SK-N-SH (cell line): ENCODE measurements around the gene KRTAP21-3. TPM values are rescaled to one million over a fixed set of nuclear protein-coding genes. Genes with fewer than 3 reads are reported as not detected.

ENCODE experiments used
- CTCF ChIA-PET: fragments of 300-600, 350-600 bp; formaldehyde crosslinking; extraction: SDS; loops from one replicate; lab custom pipeline; 2021; lab: Yijun Ruan, JAX
- POLR2A ChIA-PET: fragments of 350-600 bp; sonication (Branson Sonifier 250); formaldehyde crosslinking; extraction: SDS; loops from one replicate; lab custom pipeline; 2020; ENCODE audit warnings: antibody characterized with exemption, inconsistent platforms; lab: Yijun Ruan, JAX
- DNase-seq: peaks from one replicate; pipeline ENCODE4 v3.0.0; 2012
- H2AFZ ChIP-seq: fragments of 200-600 bp; sonication (generic); 2 replicates; pipeline ENCODE4 v1.8.1; 2016; ENCODE audit warnings: antibody characterized with exemption, mild to moderate bottlenecking, low read depth
- H3F3A ChIP-seq: fragments of 200-600 bp; sonication (generic); replicated peaks from 2 replicates; pipeline ENCODE3; 2016; ENCODE audit warnings: antibody characterized with exemption, mild to moderate bottlenecking; ENCODE audit not compliant: insufficient read depth
- H3K27ac ChIP-seq, 2 experiments: fragments of 200-500 bp in 1 of 2; fragments of 200-600 bp in 1 of 2; sonication (Bioruptor generic) in 1 of 2; sonication (generic), shearing (Covaris generic) in 1 of 2; 2 replicates each; pipeline versions ENCODE4 v1.5.1 to v1.6.1; 2014 to 2016; ENCODE audit warnings: low read depth in 2 of 2, inconsistent platforms in 1 of 2, low read length in 1 of 2, mild to moderate bottlenecking in 1 of 2, mixed read lengths in 1 of 2
- H3K27me3 ChIP-seq: fragments of 200-600 bp; sonication (generic), shearing (Covaris generic); 2 replicates; pipeline ENCODE4 v1.6.1; 2016; ENCODE audit warnings: mixed run types; ENCODE audit not compliant: insufficient read depth
- H3K36me3 ChIP-seq, 2 experiments: fragments of 200-500 bp in 1 of 2; fragments of 200-600 bp in 1 of 2; sonication (Bioruptor generic) in 1 of 2; sonication (generic) in 1 of 2; replicated peaks in 1 of 2; 2 replicates each; pipeline versions ENCODE3 to v1.5.1; 2014 to 2016; ENCODE audit warnings: low read length in 1 of 2, mild to moderate bottlenecking in 1 of 2; ENCODE audit not compliant: insufficient read depth in 2 of 2, control insufficient read depth in 1 of 2
- H3K4me1 ChIP-seq, 2 experiments: fragments of 200-500 bp in 1 of 2; fragments of 200-600 bp in 1 of 2; sonication (Bioruptor generic) in 1 of 2; sonication (generic), shearing (Covaris generic) in 1 of 2; 2 replicates each; pipeline versions ENCODE4 v1.5.1 to v1.6.1; 2014 to 2016; ENCODE audit warnings: low read depth in 1 of 2, low read length in 1 of 2, mixed run types in 1 of 2; ENCODE audit not compliant: insufficient read depth in 2 of 2, control insufficient read depth in 1 of 2
- H3K4me2 ChIP-seq: fragments of 200-600 bp; sonication (generic), shearing (Covaris generic); 2 replicates; pipeline ENCODE4 v1.6.1; 2017; ENCODE audit warnings: mixed run types
- H3K4me3 ChIP-seq, 2 experiments: fragments of 200-500 bp in 1 of 2; fragments of 200-600 bp in 1 of 2; sonication (Bioruptor generic) in 1 of 2; sonication (generic), shearing (Covaris generic) in 1 of 2; 2 replicates each; pipeline versions ENCODE4 v1.5.1 to v1.8.1; 2014 to 2016; ENCODE audit warnings: low read depth in 2 of 2, inconsistent platforms in 1 of 2, low read length in 1 of 2, mild to moderate bottlenecking in 1 of 2, mixed read lengths in 1 of 2, moderate library complexity in 1 of 2
- H3K79me2 ChIP-seq: fragments of 200-600 bp; sonication (generic); 2 replicates; pipeline ENCODE4 v1.8.1; 2017; ENCODE audit warnings: mild to moderate bottlenecking; ENCODE audit not compliant: insufficient read depth
- H3K9ac ChIP-seq: fragments of 200-600 bp; sonication (generic); 2 replicates; pipeline ENCODE4 v1.6.1; 2017; ENCODE audit warnings: mixed run types
- H3K9me2 ChIP-seq: fragments of 200-600 bp; sonication (generic); 2 replicates; pipeline ENCODE4 v1.6.1; 2017; ENCODE audit warnings: mixed run types
- H3K9me3 ChIP-seq: fragments of 200-600 bp; sonication (generic); 2 replicates; pipeline ENCODE4 v1.6.1; 2017; ENCODE audit warnings: mixed run types, mild to moderate bottlenecking, moderate library complexity
- H4K20me1 ChIP-seq: fragments of 200-600 bp; sonication (generic); 2 replicates; pipeline ENCODE4 v1.6.1; 2017; ENCODE audit warnings: mild to moderate bottlenecking, mixed run types; ENCODE audit not compliant: insufficient read depth
- CHD2 ChIP-seq: fragments of 150-350 bp; IDR thresholded peaks from 2 replicates; pipeline ENCODE4 v1.6.1; 2018; ENCODE audit warnings: low read length; ENCODE audit not compliant: partially characterized antibody
- CTCF ChIP-seq: fragments of 200-600 bp; sonication (generic); IDR thresholded peaks from 2 replicates; pipeline ENCODE4 v1.6.1; 2017; ENCODE audit warnings: antibody characterized with exemption, mild to moderate bottlenecking, moderate library complexity
- EP300 ChIP-seq, 2 experiments: IDR thresholded peaks; 2 replicates each; pipeline versions ENCODE4 v1.4.0 to v1.6.1; 2012; ENCODE audit warnings: borderline replicate concordance in 1 of 2, low read depth in 1 of 2, low read length in 1 of 2
- FOSL2 ChIP-seq: IDR thresholded peaks from 2 replicates; pipeline ENCODE4 v1.4.0; 2012; ENCODE audit warnings: low read depth, mild to moderate bottlenecking, moderate library complexity, borderline replicate concordance
- GABPA ChIP-seq: IDR thresholded peaks from 2 replicates; pipeline ENCODE4 v1.4.0; 2012; ENCODE audit warnings: low read depth, mild to moderate bottlenecking
- GATA2 ChIP-seq: sonication (generic); formaldehyde crosslinking; IDR thresholded peaks from 2 replicates; pipeline ENCODE4 v1.5.0; 2020; ENCODE audit warnings: mild to moderate bottlenecking, missing genetic modification reagents
- JUND ChIP-seq: IDR thresholded peaks from 2 replicates; pipeline ENCODE4 v1.4.0; 2012
- NRF1 ChIP-seq: IDR thresholded peaks from 2 replicates; pipeline ENCODE4 v1.6.1; 2012; ENCODE audit warnings: low read depth, mild to moderate bottlenecking, low read length
- RAD21 ChIP-seq: IDR thresholded peaks from 2 replicates; pipeline ENCODE4 v1.6.1; 2012; ENCODE audit warnings: mild to moderate bottlenecking, low read length
- RFX5 ChIP-seq: IDR thresholded peaks from 2 replicates; pipeline ENCODE4 v1.6.1; 2012; ENCODE audit warnings: mild to moderate bottlenecking, improper control_type of control experiment, low read length
- TCF12 ChIP-seq: IDR thresholded peaks from 2 replicates; pipeline ENCODE4 v1.4.0; 2012
- USF1 ChIP-seq: IDR thresholded peaks from 2 replicates; pipeline ENCODE4 v1.4.0; 2012; ENCODE audit warnings: low read depth, borderline replicate concordance
- ZBTB33 ChIP-seq: IDR thresholded peaks from 2 replicates; pipeline ENCODE4 v1.4.0; 2012; ENCODE audit warnings: low read depth, borderline replicate concordance
- WGBS: methylation state at CpG from one replicate; pipeline ENCODE4 v1.1.6; 2017; ENCODE audit warnings: low lambda C conversion rate; 5-methylcytosine and 5-hydroxymethylcytosine counted together
- polyA plus RNA-seq, 3 experiments: library from polyadenylated mRNA; depleted of rRNA; stranded (reverse); fragments of >200 nt; gene quantifications; 2 replicates each; pipeline ENCODE4 v1.2.3, GENCODE V29; 2012

KRTAP21-3 gene
- polyA plus RNA-seq, 1 of the 3 experiments (the other 2 are of a cell fraction) = not detected

- Histone ChIP-seq H3K9me2 (no peaks in the 10 kb centered on the region), H3K27ac (peak overlapping the region in 1 of 2 experiments; percentile 98; a peak in 2 of 4 replicates), H2AFZ (peak overlapping the region; percentile 84), H3K79me2 (no peaks in the 10 kb centered on the region), H3K4me2 (no peak overlapping the region), H3K4me1 (peaks cover 0 to 15% of the 10 kb centered on the region in 2 experiments; a peak in 1 of 4 replicates), H3F3A (peaks cover 53% of the 10 kb centered on the region), H3K9ac (no peak overlapping the region), H4K20me1 (no peaks in the 10 kb centered on the region), H3K36me3 (no peaks in the 10 kb centered on the region), H3K9me3 (no peaks in the 10 kb centered on the region), H3K4me3 (no peak overlapping the region), H3K27me3 (no peaks in the 10 kb centered on the region)
- ChIA-PET POLR2A (no interaction called here), CTCF (no interaction called here)
- DNase-seq = no peak
- TF ChIP-seq ZBTB33 = no peak
- peak; percentile 11; the same call in 1 of the 2 replicates for TF ChIP-seq RAD21
- TF ChIP-seq CTCF = peak; percentile 52
- TF ChIP-seq TCF12 = 0 out of 2 replicates have a peak, but pooled peaks have one; percentile 17
- no peak for TF ChIP-seq EP300 (IDR thresholded peaks at IDR 0.05; ENCODE audit: borderline replicate concordance in 1 of 2, low read depth in 1 of 2, low read length in 1 of 2)
- no peak for TF ChIP-seq NRF1
- 1% methylated on average over 3 of the region's 3 CpGs for WGBS
Measured at GRCh38 chr21:30714456-30714855, 4.1 kb downstream of the KRTAP21-3 start.

- no peaks in the 10 kb centered on the region for H3K27me3 ChIP-seq
- TF ChIP-seq USF1 (no peak), EP300 (IDR thresholded peaks at IDR 0.05; ENCODE audit: borderline replicate concordance in 1 of 2, low read depth in 1 of 2, low read length in 1 of 2) (no peak), GATA2 (CRISPR knock-in tag) (no peak), CHD2 (no peak), RAD21 (no peak), CTCF (no peak), RFX5 (no peak), FOSL2 (no peak), JUND (no peak), GABPA (no peak)
- no peaks in the 10 kb centered on the region for H3K9me2 ChIP-seq
- no peak overlapping the region for H3K4me3 ChIP-seq
- H4K20me1 ChIP-seq = no peaks in the 10 kb centered on the region
- no peaks in the 10 kb centered on the region for H3K36me3 ChIP-seq
- peaks cover 46% of the 10 kb centered on the region for H3F3A ChIP-seq
- POLR2A ChIA-PET = no interaction called here
- WGBS = 60% methylated on average over 3 of the region's 3 CpGs
- peak overlapping the region in 1 of 2 experiments; percentile 98; a peak in 1 of 4 replicates for H3K27ac ChIP-seq
- H3K9ac ChIP-seq = no peak overlapping the region
- H3K4me2 ChIP-seq = no peak overlapping the region
- DNase-seq = no peak
- no peak overlapping the region for H2AFZ ChIP-seq
- H3K4me1 ChIP-seq = peaks cover 0 to 11% of the 10 kb centered on the region in 2 experiments; a peak in 1 of 4 replicates
- H3K9me3 ChIP-seq = no peaks in the 10 kb centered on the region
- H3K79me2 ChIP-seq = no peaks in the 10 kb centered on the region
- CTCF ChIA-PET = no interaction called here
Measured at GRCh38 chr21:30713766-30714165, 4.8 kb downstream of the KRTAP21-3 start.
